NCI-H1092 treated with DMSO at 0.1 percent for 48 hours (cell line): Measurements from ENCODE around the gene SUSD3.
"Not testable (repeated sequence)": the region's sequence is repeated elsewhere in the genome, so short reads cannot be mapped to it uniquely, and the experiment has no call there.

Source experiments
- DNase-seq: peaks from one replicate; lab custom pipeline; 2025; lab: John Stamatoyannopoulos, UW

Gene SUSD3

DNA sequence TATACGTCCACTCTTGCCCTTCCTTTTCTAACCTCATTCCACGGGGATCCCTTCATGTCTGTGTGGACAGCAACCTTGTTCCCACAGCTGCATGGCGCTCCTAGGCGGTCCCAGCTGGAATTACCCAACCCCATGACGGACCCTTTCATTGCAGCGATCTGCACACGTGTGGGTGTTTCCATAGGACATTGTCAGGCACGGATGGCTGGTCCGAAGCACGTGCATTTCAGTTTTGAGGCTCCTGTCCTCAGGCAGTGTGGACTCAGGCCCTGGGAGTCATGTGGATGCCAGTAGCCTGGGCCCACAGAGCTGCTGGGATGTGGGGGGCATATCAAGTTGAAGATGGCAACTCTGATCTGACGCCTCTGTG lies 52.5 kb downstream of the SUSD3 start:
- DNase-seq: no peak

DNA sequence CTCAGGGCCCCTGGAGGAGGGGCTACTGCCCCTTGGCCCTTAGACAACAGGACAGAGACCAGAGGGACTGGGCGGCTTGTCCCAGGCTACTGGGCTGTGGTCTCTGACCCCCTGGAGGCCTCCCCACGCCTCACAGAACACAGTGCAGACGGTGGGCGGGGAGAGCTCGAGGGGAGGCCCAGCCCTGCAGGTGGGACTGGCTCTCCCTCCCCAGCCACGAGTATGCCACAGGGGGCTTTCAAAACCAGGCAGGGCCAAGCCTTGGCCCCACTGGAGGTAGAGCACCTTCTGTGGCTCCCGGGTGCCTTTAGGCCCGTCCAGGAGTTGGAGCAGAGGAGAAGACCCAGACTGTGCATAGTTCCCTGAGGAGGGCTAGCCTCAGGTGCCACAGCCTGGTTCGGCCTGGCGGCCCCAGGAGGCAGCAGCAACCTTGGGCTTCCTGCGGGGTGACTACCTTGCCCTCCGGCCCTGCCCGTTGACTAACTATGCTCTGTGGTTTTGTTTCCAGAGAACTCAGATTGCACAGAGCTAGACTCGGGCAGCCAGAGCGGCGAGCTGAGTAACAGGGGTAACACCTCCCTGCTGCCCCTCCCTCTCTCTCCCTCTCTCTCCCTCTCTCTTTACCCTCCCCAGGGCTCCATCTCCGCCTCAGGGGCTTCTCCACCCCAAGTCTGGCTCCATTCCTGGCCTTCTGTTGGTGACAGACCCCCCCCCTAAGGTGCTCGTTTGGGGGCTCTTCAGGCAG lies 53.0 kb downstream of the SUSD3 start:
- no peak for DNase-seq

DNA sequence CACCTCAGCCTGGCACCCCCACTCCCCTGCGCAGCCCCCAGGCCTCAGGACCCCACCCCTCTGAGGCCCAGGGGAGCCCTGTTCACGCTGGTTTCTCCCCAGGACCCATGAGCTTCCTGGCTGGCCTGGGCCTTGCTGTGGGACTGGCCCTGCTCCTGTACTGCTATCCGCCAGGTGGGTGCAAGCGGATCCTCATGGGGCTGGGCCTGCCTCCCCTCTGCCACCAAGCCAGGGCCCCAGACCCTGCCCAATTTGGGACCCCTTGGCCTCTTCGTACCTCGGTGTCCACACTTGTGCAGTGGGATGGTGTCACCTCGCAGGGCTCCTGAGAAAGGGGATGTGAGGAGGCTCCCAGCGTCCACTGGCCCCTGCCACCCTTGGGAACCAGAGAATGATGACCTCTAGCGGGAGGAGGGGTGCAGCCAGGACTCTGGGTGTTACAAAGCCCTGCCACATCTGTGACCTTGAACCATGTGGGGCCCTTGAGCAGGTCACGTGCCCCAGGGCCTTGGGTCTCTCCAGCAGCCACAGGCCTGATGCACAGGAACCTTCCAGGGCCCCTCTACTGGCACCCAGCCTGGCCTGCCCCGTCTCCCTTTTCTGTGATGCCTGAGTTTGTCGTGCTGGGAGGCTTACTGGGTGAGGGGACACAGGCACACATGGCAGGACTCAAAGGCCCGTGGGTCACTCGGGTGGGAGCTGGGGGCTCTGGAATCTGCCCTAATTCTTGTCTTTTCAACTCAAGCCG lies 53.8 kb downstream of the SUSD3 start:
- DNase-seq: no peak

DNA sequence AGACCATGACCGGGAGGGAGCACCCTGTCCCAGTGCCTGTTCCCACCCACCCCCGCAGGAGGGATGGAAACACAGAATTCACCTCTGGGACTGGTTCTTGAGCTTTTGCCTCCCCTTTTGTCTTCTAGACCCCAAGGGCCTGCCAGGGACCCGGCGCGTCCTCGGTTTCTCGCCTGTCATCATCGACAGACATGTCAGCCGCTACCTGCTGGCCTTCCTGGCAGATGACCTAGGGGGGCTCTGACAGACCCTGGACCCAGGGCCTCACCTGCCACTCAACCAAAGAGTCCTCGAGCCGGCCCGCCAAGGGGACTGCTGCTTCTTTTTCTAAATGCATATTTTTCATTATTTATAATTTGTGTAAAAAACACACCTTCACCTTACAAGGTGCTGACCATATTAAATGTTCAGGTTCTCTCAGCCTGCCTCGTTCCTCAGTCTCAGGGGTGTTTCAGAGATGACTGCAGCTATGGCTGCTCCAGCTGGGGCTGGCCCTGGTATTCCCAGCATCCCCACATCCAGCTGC lies 54.4 kb downstream of the SUSD3 start:
- no peak for DNase-seq

DNA sequence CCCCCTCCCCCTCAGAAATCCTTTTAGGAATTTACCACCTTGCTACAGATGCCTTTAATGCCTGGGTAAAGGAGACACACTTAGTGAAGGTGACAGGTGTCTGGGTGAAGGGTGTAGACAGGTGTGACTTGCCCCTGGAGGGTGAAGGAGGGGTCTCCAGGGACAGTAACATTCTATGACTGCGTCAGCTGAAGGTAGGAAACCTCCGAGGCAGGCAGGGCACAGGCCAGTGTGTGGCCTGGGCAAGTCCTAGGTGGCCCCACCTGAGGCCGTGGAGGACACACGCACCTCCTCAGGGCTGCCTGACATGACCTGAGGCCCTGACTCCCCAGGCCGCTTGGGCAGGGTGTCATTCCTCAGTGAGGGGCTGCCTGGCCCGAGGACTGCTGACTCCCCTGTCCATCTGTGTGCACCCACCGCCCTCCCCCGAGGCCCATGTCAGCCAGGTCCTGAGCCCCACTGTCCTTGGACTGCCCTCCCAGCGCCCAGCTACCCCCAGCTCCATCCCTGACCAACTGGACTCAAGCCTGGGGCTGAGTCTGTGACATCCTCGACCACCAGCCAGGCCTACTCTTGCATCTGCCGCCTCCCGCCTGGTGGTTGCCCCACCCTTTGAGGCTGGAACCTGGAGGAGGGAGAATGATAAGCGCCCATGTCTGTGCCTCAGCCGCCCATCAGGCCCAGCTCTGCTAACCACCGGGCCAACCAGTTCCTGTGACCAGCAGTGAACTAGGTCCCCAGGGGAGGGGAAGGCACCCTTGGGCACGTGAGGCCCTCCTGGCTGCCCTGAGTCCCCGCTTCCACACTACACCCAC lies 55.9 kb downstream of the SUSD3 start:
- no peak for DNase-seq

DNA sequence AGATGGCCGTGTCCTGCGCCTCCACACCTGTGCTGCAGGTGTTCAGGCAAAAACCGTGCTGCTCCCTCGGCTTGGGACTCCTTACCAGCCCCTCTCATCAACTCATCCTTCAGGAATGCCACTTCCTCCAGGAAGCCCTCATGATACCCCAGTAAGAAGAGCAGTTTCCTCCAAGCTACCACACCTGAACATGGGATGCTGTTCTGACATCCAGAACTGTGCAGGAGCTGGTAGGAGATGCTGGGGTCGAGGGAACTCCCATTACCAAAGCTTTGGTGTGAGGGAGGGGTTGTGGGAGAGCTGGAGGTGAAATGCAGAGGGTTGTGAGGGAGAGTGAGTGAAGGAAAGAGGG lies 56.5 kb downstream of the SUSD3 start:
- no peak for DNase-seq

DNA sequence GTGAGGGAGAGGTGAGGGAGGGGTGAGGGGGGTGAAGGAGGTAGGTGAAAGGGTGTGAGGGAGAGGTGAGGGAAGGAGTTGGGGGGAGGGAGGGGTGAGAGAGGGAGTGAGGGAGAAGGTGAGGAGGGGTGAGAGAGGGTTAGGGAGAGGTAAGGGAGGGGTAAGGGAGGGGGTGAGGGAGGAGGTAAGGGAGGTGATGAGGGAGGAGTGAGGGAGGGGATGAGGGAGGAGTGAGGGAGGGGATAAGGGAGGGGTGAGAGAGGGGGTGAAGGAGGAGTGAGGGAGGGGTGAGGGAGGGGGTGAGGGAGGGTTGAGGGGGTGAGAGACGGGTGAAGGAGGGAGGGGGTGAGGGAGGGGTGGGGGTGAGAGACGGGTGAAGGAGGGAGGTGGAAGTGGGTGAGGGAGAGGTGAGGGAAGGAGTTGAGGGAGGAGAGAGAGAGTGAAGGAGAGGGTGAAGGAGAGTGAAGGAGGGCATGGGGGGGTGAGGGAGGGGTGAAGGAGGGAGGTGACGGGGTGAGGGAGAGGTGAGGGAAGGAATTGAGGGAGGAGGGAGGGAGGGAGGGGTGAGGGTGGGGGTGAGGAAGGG lies 57.1 kb downstream of the SUSD3 start:
- DNase-seq: no peak

DNA sequence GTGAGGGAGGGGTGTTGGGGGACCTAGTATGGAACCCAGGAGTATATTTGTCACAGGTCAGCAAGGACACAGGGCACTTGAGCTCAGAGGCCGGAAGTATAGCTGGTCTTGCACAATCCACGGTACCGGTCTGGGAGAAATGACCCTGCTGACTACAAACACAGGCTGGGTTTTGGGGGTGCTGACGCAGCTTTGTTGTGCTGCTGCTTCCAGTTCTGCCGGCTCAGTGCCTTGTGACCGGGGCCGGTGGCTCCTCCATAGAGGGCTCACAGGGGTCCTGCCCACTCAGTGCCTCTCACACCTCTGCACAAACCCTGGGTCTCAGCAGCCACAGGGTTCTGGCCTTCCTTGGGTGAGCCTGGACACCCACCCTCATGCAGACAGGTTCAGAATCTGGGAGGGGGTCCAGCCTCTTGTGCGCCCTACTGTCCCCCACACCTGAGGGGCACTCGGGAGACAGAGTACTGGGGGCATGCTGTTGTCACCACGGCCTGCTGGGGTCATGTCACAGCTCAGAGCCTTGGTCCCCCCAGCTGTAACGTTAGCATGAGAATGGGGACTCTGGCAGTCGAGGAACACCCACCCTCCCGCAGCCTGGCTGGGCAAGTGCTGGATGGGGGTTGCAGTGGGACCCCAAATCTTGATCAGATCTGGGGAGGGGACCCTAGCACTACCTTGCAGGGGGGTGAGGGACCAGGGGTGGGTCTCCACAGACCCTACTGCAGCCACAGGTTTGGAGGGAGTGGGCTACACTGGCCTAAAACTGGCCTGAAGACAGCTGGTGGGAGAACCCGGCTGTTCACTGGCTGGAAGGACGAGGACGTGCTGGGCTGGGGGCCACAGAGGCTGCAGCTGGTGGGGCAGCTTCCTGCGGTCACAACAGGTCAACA lies 57.8 kb downstream of the SUSD3 start:
- DNase-seq: no peak

DNA sequence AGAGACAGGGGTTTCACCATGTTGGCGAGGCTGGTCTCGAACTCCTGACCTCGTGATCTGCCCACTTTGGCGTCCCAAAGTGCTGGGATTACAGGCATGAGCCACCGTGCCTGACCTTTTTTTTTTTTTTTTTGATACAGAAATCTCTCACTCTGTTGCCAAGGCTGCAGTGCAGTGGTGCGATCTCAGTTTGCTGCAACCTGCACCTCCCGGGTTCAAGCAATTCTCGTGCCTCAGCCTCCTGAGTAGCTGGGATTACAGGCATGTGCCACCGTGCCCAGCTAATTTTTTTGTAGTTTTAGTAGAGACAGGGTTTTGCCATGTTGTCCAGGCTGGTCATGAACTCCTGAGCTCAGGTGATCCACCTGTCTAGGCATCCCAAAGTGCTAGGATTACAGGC lies 59.0 kb downstream of the SUSD3 start:
- DNase-seq: not testable (repeated sequence)

DNA sequence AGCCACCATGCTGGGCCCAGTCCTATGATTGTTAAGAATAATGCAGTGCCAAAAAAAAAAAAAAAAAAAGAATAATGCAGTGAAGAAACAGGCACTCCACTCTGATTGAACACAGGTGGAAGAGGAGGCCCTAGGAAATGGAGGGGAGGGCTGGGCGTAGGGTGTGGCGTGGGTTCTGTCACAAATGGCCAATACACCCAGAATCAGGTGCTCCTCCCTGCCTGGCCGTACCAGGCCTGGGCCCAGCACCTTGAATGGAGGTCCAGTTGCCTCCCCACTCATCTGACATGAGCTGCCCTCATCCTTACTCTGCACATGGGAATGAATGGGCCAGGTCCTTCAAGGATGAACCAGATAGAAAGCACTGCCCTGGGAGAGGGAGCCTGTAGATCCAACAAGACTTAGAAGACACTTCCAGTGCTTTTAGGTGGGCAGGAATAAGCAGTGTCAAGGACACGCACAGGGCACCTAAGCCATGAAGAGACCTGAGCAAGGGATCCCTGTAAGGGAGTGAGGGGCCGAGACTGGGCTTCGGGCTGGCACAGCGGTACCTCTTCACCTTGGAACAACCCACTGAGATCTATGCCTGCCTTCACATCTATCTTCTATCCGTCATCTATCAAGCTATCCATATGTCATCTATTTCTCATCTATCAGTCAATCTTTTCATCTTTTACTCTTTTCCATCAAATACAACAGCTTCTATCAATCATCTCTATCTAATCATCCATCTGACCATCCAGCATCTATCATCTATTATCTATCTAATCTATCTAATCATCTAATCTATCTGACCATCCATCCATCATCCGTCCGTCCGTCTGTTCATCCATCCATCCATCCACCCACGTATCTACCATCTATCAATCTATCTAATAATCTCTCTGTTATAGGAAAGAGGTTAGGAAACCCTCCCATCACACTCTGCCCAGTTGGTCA lies 59.7 kb downstream of the SUSD3 start:
- no peak for DNase-seq

DNA sequence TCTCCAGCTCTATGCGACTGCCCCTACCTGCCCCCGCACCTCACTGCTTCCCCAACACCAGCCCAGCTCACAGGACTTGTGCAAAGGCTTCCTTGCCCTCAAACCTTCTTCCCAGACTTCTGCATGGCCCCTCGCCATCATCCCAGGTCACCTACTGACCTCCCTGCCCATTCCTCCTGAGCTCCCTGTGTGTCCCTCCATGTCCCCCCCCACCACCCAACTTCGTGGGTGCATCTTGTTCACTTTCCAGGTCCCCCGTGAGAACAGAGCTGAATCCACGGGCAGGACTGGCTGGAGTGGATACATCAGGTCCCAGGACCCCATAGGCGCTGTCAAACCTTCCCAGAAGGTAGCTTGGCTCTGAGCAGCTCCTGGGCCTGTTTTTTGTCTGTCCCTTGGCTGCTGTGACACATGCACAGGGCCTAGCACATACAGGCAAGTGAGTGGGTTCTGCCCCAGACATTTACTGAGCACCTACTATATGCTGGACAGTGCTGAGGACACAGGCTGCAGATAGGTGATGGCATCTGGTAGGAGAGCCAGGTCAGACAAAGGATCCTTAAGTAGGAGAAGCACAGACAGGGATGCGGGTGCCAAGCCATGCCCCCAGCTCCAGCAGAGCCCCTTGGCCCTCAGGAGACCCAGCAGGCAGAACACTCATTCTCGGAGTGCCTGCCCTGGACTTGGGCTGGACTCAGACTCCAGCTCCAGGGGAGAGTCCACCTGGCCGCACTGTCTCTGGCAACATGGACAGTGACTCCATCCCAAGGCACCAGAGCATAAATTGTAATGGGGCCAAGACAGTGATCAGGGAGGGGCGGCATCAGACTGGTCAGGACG lies 60.6 kb downstream of the SUSD3 start:
- DNase-seq: no peak

DNA sequence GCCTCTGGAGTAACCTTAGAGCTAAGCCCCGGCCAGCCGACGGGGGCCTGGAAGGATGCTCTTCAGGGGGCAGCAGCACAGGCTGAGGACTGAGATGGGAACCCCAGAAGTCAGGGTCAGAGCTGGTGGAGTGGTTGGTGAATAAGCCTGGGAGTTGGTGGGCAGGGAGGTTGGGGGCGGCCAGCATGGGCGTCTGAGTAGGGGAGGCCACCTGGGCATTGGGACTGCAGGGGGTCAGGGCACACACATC lies 61.1 kb downstream of the SUSD3 start:
- DNase-seq: no peak

DNA sequence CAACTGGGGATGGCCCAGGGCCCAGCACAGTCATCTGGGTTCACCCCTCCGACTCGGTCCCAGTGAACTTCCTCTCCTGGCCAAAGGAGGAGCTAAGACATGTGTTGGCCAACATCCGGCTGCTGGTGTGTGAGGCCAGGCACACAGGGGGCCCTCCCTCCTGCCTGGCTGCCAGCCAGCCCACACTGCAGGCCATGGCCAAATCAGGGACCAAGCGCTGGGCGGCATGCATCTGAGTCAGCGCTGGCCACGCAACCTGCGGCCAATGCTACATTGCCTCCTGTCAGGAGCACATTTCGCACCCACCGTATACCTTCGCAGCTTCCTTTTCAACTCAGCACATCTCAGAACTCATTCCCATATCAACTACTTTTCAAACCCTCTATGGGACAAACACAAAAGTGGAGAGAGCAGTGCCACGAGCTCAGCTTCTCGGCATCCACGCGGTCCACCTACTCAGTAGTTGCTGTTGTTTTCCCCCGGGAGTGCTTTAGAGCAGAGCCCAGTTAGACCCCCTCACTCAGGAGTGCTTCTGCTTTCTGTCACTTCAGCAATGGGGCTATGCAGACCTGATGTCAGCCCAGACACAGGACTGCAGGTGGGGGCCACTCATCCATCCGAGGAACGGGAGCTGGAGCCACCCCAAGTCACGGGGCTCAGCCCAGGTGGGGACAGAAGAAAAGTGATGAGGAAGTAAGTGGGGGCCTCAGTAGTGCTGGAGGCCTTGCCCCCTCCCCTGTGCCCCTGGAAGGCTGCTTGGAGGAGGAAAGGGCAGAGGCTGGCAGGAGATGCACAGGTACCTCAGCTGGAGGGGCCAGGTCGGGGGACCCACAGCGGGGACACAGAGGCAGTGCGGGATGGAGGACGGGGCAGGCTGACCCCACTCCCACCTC lies 61.7 kb downstream of the SUSD3 start:
- DNase-seq: no peak

DNA sequence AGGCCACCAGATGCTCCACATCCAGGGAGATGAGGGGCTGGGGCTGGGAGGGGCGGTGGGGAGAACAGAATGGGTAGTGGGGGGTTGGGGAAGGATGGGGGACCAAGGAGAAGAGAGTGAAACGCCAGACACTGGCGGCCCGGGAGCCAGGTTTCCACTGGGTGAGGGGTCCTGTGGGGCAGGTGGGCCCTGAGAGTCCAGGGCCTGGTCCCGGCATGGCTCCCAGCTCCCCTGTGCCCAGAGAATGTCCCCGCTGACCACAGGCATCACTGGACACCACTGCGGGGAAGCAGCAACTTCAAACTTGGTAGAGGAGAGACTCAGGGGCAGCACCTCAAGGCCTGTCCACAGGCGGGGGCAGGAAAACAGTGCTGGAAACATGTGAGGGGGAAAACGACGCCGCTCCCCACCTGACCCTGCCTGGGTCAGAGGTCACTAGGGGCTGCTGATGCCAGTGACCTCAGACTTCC lies 62.4 kb downstream of the SUSD3 start:
- no peak for DNase-seq

DNA sequence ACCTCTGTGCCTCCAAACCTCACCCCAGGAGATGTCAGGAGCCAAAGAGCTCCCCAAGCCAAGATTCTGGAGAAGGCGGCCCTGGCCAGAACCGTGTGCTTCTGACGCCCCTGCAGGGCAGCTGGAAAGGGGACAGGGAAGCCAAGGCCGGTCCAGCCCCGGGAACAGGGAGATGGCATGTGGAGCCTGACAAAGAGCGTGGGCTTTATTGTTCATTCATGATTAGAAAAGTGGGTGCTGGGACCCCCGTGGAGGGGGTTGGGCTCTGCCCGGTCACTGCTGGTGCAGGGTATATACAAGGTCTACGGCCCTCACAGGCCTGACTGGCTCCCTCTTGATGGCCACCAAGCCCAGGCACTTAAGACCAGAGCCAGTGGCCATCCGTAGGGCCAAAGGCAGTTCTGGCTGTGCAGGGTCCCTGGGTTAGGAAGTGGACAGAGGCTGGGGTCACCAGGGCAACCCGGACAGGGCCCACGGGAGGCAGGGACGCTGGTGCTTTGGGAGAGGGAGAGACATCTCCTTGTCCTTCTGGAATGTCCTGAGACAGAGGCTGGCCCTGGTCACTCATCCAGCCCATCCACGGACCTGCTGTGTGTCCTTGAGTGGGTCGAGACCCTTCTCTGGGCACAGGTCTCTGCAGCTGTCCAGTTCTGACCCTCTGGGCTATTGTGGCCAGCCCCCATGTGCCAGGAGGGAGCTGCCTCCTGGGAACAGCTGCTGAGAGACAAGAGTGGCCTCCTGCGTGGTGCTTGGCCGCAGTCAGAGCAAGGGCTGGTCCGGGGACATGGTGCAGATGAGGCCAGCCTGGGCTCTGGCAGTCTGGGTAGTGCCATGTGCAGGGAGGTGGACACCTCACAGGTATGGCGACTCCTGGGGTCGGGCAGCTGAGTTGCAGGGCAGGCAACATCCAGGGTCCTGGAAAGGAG lies 63.1 kb downstream of the SUSD3 start:
- DNase-seq: no peak

DNA sequence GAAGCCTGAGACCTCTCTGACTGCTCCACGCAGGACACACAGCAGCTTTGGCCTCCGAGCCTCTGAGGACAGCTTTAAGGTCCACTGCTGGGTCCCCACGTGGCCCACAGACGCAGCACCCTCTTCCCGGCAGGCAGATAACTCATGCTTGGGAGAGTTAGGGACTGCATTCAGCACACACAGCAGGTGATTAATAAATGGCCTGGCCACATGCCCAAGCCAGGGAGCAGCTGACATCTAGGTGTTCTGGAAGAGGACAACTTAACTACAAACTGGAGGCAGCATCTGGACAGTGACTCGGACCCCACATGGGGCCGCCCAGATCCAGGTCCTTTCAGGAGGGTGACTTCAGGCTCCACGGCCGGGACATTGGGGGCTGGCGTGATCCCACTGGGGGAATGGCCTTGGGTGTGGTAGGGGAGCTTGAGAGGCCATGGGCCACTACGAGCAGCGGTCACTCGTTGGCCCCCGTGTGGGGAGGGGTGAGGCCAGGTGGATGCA lies 64.3 kb downstream of the SUSD3 start:
- peak; percentile 28 for DNase-seq
